C4-2B (cell line): Measurements from ENCODE around the gene TGM2.

Experiments used
- CTCF ChIP-seq: fragments of 450-650 bp; conservative IDR thresholded peaks from 2 replicates; pipeline ENCODE4 v1.5.1; 2017; ENCODE audit warnings: mild to moderate bottlenecking
- ZFX ChIP-seq: fragments of 450-650 bp; IDR thresholded peaks from 2 replicates; pipeline ENCODE4 v1.6.1; 2017

GRCh38 chr20:38190166-38190565, 25.1 kb upstream of the TGM2 start:
- TF ChIP-seq CTCF (no peak), ZFX (no peak)
